Erythroblast (primary cell): ENCODE data around the gene FGF12.

ENCODE experiments used
- DNase-seq, 2 experiments: peaks; one replicate each; lab custom pipeline; 2025; lab: John Stamatoyannopoulos, UW
- GATA1 ChIP-seq: IDR thresholded peaks from 2 replicates; pipeline ENCODE4 v1.6.1; 2011; ENCODE audit warnings: low read depth, mild to moderate bottlenecking, control low read depth, low read length, moderate library complexity
- POLR2A ChIP-seq: IDR thresholded peaks from 2 replicates; pipeline ENCODE4 v1.6.1; 2011; ENCODE audit warnings: mild to moderate bottlenecking, low read length

FGF12 gene

GRCh38 chr3:192317564-192317963 lies 409.8 kb downstream of the FGF12 start:
- DNase-seq = no peak
- no peak for TF ChIP-seq POLR2A
- TF ChIP-seq GATA1 = no peak

DNA sequence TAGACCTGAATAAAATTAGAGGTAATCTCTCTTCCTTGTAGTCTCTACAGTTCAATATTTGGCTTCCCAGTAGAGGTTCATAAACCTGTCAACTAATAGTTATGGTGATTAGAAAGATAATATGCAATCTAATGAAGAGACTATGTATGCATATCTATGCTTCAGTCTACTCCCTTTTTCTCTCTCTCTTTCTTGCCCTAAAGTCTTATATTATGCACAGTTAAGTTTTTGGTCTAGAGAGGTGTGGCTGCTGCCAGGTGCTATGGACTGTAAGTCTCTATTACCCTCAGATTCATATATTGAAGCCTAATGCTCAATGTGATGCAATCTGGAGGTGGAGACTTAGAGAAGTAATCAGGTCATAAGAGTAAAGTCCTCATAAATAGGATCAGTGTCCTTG lies 413.7 kb downstream of the FGF12 start:
- no peak for TF ChIP-seq GATA1
- DNase-seq = no peak

DNA sequence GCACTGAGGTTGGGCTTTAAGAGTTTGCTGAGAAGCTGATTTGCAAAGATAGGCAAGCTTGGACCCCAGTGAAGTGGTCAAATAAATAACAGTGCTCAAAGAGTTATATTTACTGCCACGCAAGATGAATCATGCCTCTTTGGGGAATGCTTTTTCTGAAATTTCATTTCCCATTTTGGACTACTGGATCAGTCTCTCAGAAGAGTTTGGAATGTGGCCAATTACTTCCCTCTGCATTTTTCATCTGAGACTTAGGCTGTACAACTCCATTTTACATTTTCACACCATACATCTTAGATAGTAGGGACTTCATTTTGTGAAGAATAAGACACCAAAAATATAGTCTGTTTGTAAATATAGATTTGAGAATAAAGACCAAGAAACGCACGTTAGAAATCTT lies 419.7 kb downstream of the FGF12 start:
- DNase-seq = no peak
- no peak for TF ChIP-seq POLR2A
- TF ChIP-seq GATA1 = no peak

GRCh38 chr3:192303235-192303634 lies 424.1 kb downstream of the FGF12 start:
- peak in 1 of 2 experiments; percentile 1 for DNase-seq
- TF ChIP-seq GATA1 = no peak
- no peak for TF ChIP-seq POLR2A

- TF ChIP-seq GATA1 (no peak), POLR2A (no peak)
- no peak for DNase-seq
Observed at GRCh38 chr3:192302721-192303120, 424.6 kb downstream of the FGF12 start.

- TF ChIP-seq POLR2A (no peak), GATA1 (no peak)
- no peak for DNase-seq
Observed at GRCh38 chr3:192299921-192300320, 427.4 kb downstream of the FGF12 start.

DNA sequence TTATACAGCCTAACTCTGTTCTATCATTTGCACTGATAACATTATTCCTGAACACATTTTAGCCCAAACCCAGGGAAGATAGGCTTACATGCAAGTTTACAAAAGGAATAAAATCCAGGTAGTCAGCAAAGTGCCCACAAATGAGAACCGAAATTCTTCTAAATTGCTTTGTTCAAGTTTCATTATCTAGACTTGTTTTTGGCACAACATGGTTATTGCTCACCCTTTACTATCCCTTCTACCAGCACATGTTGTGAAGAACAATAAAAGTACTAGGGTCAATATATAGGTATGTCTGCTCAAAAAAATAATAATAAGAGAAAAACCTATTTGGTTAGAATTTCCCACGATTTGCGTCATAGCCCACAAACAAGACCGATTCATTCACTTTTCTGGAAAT lies 430.5 kb downstream of the FGF12 start:
- DNase-seq = no peak
- no peak for TF ChIP-seq POLR2A
- TF ChIP-seq GATA1 = no peak

DNA sequence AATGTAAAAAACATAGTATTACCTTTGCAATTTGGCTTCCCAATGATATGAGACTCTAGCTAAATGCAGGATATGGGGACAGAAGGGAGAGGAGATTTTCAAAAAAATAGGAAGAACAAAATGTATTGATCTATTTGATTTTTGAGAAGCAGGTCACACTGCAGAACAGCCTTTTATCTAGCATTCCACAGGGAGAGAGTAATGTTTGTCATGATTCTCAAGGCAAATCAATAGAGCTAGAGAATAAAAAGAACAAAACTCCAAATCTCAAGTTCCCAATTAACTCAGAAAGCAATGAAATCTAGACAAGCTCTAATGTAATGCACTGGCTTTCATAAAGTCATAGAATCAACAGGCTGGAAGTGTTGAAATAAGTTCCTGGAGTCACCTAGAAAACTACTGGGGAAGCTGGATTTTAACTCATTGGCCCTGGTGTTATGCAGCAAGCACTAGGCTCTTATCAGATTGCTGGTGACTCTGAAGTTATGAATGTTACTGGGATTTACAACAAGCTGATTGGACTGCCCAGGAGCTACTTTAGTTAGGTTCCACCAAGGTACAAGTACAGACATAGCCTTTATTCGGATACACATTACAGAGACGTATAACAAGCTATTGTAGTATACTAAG lies 442.8 kb downstream of the FGF12 start:
- TF ChIP-seq GATA1 (no peak), POLR2A (no peak)
- DNase-seq = no peak

GRCh38 chr3:192281207-192281880 lies 446.0 kb downstream of the FGF12 start:
- TF ChIP-seq POLR2A = no peak
- no peak for DNase-seq

DNA sequence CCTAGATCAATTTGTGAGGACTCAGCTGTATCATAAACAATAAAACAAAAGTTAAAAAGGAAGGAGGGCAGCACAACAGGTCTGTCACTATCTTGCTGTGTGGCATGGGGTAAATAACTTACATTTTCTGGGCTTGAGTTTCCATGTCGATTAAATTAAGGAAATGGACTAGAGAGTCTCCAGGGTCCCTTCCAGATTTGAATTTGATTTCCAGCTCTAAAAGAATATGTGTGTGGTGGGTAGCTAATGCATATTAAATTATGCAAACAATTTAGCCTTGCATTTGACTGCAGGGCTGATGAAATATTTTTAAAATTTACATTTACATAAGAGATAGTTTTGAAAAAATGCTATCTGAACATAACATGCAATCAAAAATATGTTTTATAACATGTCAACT lies 447.7 kb downstream of the FGF12 start:
- TF ChIP-seq GATA1 (no peak), POLR2A (no peak)
- no peak for DNase-seq

DNA sequence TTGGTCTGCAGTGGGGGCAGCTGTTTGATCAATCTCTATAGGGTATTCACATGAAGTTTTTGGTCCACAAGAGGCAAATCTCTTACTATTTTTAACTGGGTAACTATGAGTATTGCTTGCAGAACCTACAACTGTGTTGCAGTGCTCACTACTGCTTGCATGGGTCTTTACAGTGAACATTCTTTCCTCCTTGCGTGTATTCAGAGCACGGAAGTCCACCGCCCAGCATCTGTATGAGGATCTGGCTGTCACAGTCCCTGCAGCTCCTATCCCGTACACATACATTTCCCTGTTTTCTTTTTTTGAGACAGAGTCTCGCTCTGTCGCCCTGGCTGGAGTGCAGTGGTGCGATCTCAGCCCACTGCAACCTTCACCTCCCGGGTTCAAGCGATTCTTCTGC lies 449.9 kb downstream of the FGF12 start:
- DNase-seq = no peak
- TF ChIP-seq POLR2A (no peak), GATA1 (no peak)

- TF ChIP-seq GATA1 (no peak), POLR2A (no peak)
- DNase-seq = no peak
Observed at GRCh38 chr3:192275741-192276355, 451.5 kb downstream of the FGF12 start.

- DNase-seq = no peak
- TF ChIP-seq GATA1 (no peak), POLR2A (no peak)
Observed at GRCh38 chr3:192273697-192274010, 453.7 kb downstream of the FGF12 start.

DNA sequence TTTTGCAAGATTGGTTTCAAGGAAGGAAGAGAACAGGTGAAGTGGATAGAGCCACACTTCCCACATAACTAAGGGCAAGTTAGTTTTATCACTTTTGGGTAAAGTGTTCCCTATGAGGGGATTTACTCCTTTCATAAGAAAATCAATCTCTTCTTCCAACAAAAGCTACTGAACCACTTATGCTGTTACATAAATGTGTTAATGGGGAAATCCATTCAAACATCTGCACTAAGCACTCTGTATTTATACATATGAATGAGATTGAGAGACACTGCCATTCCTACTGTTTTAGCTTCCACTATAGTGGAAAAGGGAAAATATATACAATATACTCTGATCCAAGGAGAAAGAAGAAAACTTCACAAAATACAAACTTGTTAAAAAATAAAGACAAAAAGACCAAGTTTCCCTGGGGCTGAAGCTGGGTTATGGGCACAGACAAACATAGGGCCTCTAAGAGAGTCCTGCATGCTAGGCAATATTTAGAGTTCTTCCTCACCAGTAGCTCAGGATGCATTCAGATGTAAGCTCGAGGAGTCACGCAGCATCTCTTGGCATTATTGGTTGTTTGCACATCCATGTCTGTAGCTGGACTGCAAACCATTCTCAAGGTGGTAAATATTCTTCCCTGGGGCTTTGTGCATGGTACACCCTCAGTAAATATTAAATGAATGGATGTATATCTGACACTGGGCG lies 454.2 kb downstream of the FGF12 start:
- DNase-seq = no peak
- TF ChIP-seq GATA1 (no peak), POLR2A (no peak)

GRCh38 chr3:192262001-192262400 lies 465.3 kb downstream of the FGF12 start:
- TF ChIP-seq GATA1 = no peak
- no peak for TF ChIP-seq POLR2A
- DNase-seq = no peak
